NCI-H1930 (cell line): ENCODE measurements around the gene TPRG1.

Experiments used
- DNase-seq, 2 experiments: peaks; one replicate each; lab custom pipeline; 2025; lab: John Stamatoyannopoulos, UW

The TPRG1 gene

GRCh38 chr3:189278221-189278620 is 106.5 kb downstream of the TPRG1 start:
- DNase-seq = no peak

DNA sequence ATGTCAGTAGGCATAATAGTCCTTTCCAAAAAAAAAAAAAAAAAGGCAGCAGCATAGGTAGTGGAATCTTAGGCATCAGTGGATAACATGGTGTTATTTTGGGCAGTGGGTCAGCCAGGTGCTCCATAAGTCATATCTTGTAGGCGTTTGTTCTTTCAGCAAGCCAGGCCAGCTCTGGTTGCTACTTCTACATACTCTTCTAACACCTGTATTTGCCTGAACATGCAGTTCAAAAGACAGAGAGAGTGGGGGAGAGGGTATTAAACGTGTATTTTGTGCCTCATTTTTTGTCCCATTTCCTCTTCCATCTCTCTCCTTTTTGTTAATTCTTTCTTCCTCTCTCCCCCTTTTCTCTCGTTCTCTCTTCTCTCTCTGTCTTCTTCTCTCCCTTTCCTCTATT is 110.4 kb downstream of the TPRG1 start:
- no peak for DNase-seq

DNA sequence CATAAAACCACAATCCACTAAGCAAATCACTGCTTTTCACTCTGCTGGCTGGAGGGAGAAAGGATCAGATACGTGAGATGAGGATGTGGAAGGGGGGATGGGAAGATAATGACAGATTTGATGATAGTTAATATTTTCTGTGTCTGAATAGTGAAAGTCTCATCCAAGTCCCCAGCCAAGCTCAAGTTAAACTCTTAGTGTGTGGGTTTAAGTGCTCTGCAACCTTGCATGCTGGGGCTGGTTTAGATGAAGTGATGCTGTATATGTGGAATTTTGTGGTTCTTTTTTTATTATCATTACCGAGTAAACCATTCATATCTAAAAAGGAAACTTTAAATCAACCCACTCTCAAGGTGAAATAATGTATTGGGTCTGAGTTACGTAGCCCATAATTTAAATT is 111.0 kb downstream of the TPRG1 start:
- DNase-seq = no peak

GRCh38 chr3:189286188-189286587 is 114.4 kb downstream of the TPRG1 start:
- no peak for DNase-seq

DNA sequence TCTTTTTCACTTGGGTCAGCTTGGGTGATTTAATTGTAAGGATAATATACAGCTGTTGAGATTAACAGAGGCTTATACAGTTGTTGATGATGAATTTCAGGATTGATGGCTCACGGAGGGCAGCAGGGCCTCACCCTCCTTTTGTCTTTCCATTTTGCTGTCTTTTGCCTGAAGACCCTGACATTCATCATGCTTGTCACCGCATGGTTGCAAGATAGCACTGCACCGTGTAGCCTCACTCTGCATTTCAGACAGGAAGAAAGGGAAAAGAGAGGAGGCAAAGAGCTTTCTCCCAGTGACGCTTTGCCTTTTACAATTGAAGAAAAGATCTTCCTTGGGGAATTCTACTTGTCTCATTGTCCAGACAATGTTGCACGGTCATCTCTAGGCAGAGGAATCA is 115.1 kb downstream of the TPRG1 start:
- DNase-seq = no peak

- no peak for DNase-seq
These were observed 116.8 kb downstream of the TPRG1 start for GRCh38 chr3:189288348-189289235.

DNA sequence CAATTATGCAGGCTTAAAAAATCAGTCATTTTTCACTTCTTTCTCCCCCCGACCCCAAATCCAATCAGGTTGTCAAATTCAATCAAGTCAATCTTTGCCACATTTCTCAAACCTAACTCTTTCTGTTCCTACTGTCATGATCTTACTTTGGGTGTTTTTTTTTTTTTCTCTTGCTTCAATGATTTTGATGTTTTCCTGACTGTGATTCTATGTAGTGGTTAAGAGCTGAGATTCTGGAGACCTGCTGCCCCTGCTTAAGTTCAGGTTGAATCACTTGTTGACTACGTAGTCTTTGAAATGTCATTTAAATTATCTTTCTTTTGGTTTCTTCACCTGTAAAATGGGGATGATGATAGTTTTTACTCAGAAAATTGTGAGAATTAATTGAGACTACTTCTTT is 117.5 kb downstream of the TPRG1 start:
- no peak for DNase-seq

GRCh38 chr3:189292667-189293484 is 121.1 kb downstream of the TPRG1 start:
- DNase-seq = no peak

DNA sequence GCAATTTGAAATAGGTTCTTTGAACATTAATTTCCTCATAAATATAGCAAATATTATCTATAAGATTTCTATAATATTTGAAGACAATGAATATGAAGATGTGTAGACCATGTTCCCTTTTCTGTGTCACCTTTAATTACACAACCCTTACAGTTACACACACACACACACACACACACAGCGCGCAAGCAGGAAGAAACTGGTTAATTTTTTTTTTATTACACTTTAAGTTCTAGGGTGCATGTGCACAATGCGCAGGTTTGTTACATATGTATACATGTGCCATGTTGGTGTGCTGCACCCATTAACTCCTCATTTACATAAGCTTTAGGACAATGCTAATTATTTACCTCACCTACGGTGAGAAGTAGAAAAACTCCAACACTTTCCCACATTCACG is 122.9 kb downstream of the TPRG1 start:
- no peak for DNase-seq

DNA sequence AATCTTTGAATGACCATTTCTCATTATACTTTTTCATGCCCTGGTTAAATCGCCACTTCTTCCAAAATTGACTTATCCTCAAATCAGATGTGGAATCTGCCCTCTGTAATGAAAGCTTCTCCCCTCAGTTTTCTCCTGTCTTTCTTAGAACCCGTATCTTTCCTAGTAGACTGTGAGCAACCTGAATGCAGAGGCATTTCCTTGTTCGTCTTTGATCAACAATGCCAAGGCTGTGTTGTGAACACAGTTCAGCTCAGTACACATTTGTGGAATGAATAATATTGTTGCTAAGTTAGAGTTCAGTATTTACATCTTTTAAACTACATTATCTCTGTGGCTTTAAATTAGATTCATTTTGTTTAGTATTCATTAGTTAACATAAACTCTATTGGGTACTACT is 123.3 kb downstream of the TPRG1 start:
- DNase-seq = no peak

GRCh38 chr3:189297932-189298331 is 126.2 kb downstream of the TPRG1 start:
- DNase-seq = no peak

- DNase-seq = no peak
These were observed 127.0 kb downstream of the TPRG1 start for GRCh38 chr3:189298469-189299375.

- no peak for DNase-seq
These were observed 128.6 kb downstream of the TPRG1 start for GRCh38 chr3:189300345-189300744.

- DNase-seq = no peak
These were observed 129.7 kb downstream of the TPRG1 start for GRCh38 chr3:189301479-189301878.

GRCh38 chr3:189303584-189303983 is 131.8 kb downstream of the TPRG1 start:
- DNase-seq = peak in 1 of 2 experiments; percentile 17

- peak; percentile 86 to 87 for DNase-seq
These were observed 132.9 kb downstream of the TPRG1 start for GRCh38 chr3:189304465-189305351.

DNA sequence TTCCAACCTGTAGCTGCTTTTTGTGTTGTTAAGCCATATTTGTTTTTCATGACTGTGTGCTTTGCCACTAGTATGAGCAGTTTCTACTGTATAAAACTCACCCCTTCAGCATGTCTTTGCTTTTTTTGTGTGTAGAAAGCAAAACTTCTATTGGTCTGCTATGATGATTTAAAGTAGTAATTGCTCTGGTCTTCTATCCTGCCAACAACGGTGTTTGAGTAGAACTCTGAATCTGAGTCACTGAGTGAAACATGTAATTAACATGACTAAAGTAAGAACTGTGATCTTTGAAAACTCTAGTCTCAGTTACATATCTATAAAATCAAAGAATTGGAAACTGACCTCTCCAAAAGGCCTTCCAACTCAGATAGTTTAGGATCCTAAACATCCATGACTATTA is 133.6 kb downstream of the TPRG1 start:
- DNase-seq = no peak

- no peak for DNase-seq
These were observed 136.2 kb downstream of the TPRG1 start for GRCh38 chr3:189307963-189308362.

- no peak for DNase-seq
These were observed 136.8 kb downstream of the TPRG1 start for GRCh38 chr3:189308608-189309007.

DNA sequence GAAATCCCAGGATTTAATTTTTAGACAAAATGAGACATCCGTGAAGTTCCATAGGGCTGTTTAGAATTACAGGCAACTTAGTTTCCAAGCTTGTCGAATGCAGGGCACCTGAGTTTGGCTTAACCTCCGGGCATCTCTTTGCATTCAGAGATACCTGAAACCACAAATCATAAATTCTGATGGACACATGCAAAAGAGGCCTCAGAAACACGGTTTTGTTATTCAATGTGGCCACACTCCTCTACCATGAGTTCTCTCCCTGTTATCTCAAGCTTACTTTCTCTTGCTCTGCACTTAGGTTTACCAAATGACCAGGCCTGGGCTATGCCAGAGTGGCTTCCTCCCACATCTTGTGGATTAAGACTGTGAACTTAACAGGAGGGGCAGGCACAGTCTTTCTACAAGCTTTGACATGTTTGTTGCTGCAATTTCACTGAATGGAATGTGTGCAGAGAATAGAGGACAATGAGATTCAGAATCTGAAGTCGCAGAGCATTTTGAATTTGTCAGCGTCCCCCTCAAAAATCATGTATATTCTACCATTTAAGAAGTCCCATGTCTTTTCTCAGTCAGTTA is 137.7 kb downstream of the TPRG1 start:
- no peak for DNase-seq

DNA sequence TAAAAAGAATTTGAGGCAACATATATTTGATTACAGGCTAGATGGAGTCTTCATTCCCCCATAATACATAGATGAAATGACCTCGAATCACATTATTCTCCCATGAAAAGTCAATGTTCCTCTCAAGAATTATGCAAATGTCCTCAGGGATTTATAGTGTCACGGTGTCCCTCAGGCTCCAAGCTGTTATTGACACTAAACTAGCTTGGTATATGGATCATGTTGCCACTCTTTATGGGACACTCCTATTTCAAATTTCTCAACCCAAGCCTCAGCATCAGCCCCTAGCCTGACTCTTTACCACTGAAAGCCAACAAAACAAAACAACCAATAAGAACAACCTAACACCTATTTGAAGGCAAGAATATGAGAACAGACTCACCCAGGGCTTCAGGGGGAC is 139.8 kb downstream of the TPRG1 start:
- DNase-seq = no peak
